Kidney (tissue), 14 donors: Measurements from ENCODE around the gene LCOR. TPM values are rescaled to one million over a fixed set of nuclear protein-coding genes. Genes with fewer than 3 reads are reported as not detected.

Experiments used
- DNase-seq, 5 donors: peaks; one replicate each; pipeline ENCODE4 v3.0.0-alpha.2; 2013 to 2020
- FAIRE-seq: peaks from 2 replicates; lab custom pipeline; 2012; peaks lifted over from hg19 to GRCh38; lab: Jason Lieb, UNC
- H3K27ac ChIP-seq, 2 donors: one replicate each; pipeline ENCODE4 v1.7.0; 2013; ENCODE audit warnings: low read depth in 2 of 2, low read length in 2 of 2, inconsistent platforms in 1 of 2
- H3K27me3 ChIP-seq: one replicate; pipeline ENCODE4 v1.7.1; 2013; ENCODE audit warnings: low read length, inconsistent platforms; ENCODE audit not compliant: control insufficient read depth, insufficient read depth
- H3K36me3 ChIP-seq, 3 donors: one replicate each; pipeline versions ENCODE4 v1.7.0 to v1.7.1; 2013; ENCODE audit warnings: low read length in 3 of 3, control low read depth in 1 of 3, inconsistent platforms in 1 of 3; ENCODE audit not compliant: insufficient read depth in 3 of 3, control insufficient read depth in 2 of 3
- H3K4me1 ChIP-seq, 3 donors: one replicate each; pipeline versions ENCODE4 v1.7.0 to v1.7.1; 2013; ENCODE audit warnings: low read length in 3 of 3, inconsistent platforms in 1 of 3, low read depth in 1 of 3; ENCODE audit not compliant: control insufficient read depth in 2 of 3, insufficient read depth in 2 of 3
- H3K4me3 ChIP-seq, 3 donors: one replicate each; pipeline versions ENCODE4 v1.7.0 to v1.8.1; 2013; ENCODE audit warnings: low read length in 3 of 3, control low read depth in 1 of 3, inconsistent platforms in 1 of 3
- H3K9ac ChIP-seq, 3 donors: one replicate each; pipeline versions ENCODE4 v1.7.0 to v1.7.1; 2013; ENCODE audit warnings: low read length in 3 of 3, control low read depth in 1 of 3, inconsistent platforms in 1 of 3
- H3K9me3 ChIP-seq, 3 donors: one replicate each; pipeline versions ENCODE4 v1.7.0 to v1.7.1; 2013; ENCODE audit warnings: low read length in 3 of 3, control low read depth in 1 of 3, inconsistent platforms in 1 of 3; ENCODE audit not compliant: control insufficient read depth in 2 of 3, insufficient read depth in 1 of 3
- intact Hi-C: fragments of 100-400 bp; cut with DNase I; formaldehyde crosslinking; loops from one replicate; pipeline ENCODE4 v1.11.1; 2022
- polyA plus RNA-seq: library from polyadenylated mRNA; stranded (reverse); fragments of 350-450 nt; fragmentation: Illumina TruSeq; extraction: RNeasy Lipid Tissue Mini Kit (QIAGEN cat#74804); gene quantifications from one replicate; pipeline ENCODE4 v1.2.3, GENCODE V29; 2014; ENCODE audit warnings: low read depth, low replicate concordance; ENCODE audit not compliant: insufficient read depth
- total RNA-seq: library from RNA; stranded (reverse); fragmentation: NEBNext Ultra II Directional; extraction: Animal tissue kit (Norgen Biotek cat#: 25700); gene quantifications from one replicate; pipeline ENCODE4 v1.2.1, GENCODE V29; 2021
- TF ChIP-seq, protein P1 (sequence below): IDR thresholded peaks from 3 replicates; pipeline ENCODE4 v1.5.1; 2012; ENCODE audit warnings: mild to moderate bottlenecking, moderate library complexity, borderline replicate concordance; ENCODE audit not compliant: insufficient read depth; ENCODE audit errors: extremely low read depth
- donor health status: control.
- donor health status: control.
- donor health status: control.
- donor health status: control.
- donor health status: control.
- donor health status: DM: yes; HTN: yes; CAD: no.
- donor health status: Normal renal cell carcinoma (clear cell type).

Gene LCOR
- total and polyA plus RNA-seq, 2 donors from 2014 or later: 2.8 to 48.5 TPM

GRCh38 chr10:96857301-96858012 is 25.4 kb downstream of the LCOR start:
- intact Hi-C loops: no loop called here
- H3K27me3 ChIP-seq: no peaks in the 10 kb centered on the region
- H3K9me3 ChIP-seq: no peaks in the 10 kb centered on the region
- peak in 1 of 5 donors; percentile 8 for DNase-seq
- no peak overlapping the region for H3K27ac ChIP-seq
- H3K4me1 ChIP-seq: peaks cover 0 to 4% (median 0%) of the 10 kb centered on the region in 3 donors
- no peak overlapping the region for H3K9ac ChIP-seq
- TF ChIP-seq, protein P1, sequence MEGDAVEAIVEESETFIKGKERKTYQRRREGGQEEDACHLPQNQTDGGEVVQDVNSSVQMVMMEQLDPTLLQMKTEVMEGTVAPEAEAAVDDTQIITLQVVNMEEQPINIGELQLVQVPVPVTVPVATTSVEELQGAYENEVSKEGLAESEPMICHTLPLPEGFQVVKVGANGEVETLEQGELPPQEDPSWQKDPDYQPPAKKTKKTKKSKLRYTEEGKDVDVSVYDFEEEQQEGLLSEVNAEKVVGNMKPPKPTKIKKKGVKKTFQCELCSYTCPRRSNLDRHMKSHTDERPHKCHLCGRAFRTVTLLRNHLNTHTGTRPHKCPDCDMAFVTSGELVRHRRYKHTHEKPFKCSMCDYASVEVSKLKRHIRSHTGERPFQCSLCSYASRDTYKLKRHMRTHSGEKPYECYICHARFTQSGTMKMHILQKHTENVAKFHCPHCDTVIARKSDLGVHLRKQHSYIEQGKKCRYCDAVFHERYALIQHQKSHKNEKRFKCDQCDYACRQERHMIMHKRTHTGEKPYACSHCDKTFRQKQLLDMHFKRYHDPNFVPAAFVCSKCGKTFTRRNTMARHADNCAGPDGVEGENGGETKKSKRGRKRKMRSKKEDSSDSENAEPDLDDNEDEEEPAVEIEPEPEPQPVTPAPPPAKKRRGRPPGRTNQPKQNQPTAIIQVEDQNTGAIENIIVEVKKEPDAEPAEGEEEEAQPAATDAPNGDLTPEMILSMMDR: no peak
- FAIRE-seq: no peak
- H3K4me3 ChIP-seq: no peak overlapping the region
- no peaks in the 10 kb centered on the region for H3K36me3 ChIP-seq

- FAIRE-seq: no peak
- no peaks in the 10 kb centered on the region for H3K36me3 ChIP-seq
- H3K27me3 ChIP-seq: no peaks in the 10 kb centered on the region
- no peak overlapping the region for H3K27ac ChIP-seq
- peaks cover 0 to 4% (median 0%) of the 10 kb centered on the region in 3 donors for H3K4me1 ChIP-seq
- H3K4me3 ChIP-seq: no peak overlapping the region
- no peak overlapping the region for H3K9ac ChIP-seq
- DNase-seq: no peak
- TF ChIP-seq, protein P1: no peak
- H3K9me3 ChIP-seq: no peaks in the 10 kb centered on the region
- intact Hi-C loops: no loop called here
Observed at GRCh38 chr10:96858038-96858705, 26.1 kb downstream of the LCOR start.

- intact Hi-C loops: no loop called here
- peaks cover 2 to 4% (median 4%) of the 10 kb centered on the region in 3 donors for H3K4me1 ChIP-seq
- DNase-seq: no peak
- H3K27me3 ChIP-seq: no peaks in the 10 kb centered on the region
- H3K36me3 ChIP-seq: no peaks in the 10 kb centered on the region
- H3K9ac ChIP-seq: no peak overlapping the region
- H3K4me3 ChIP-seq: no peak overlapping the region
- no peaks in the 10 kb centered on the region for H3K9me3 ChIP-seq
- TF ChIP-seq, protein P1: no peak
- H3K27ac ChIP-seq: no peak overlapping the region
- no peak for FAIRE-seq
Observed at GRCh38 chr10:96858706-96859050, 26.6 kb downstream of the LCOR start.
